WI38 (cell line): ENCODE data around the gene EFCAB6.

ENCODE experiments used
- H3K4me3 ChIP-seq: 2 replicates; pipeline ENCODE4 v1.5.1; 2011; ENCODE audit warnings: low read depth, mild to moderate bottlenecking, control low read depth, low read length
- CTCF ChIP-seq: IDR thresholded peaks from 2 replicates; pipeline ENCODE4 v1.5.1; 2012; ENCODE audit warnings: low read depth, mild to moderate bottlenecking, control low read depth, low read length

EFCAB6 gene

GRCh38 chr22:43825651-43826050, 13.5 kb upstream of the EFCAB6 start:
- H3K4me3 ChIP-seq: no peak overlapping the region
- TF ChIP-seq CTCF: no peak

- TF ChIP-seq CTCF: no peak
- H3K4me3 ChIP-seq: no peak overlapping the region
Measured at GRCh38 chr22:43824724-43825420, 12.8 kb upstream of the EFCAB6 start.

GRCh38 chr22:43823911-43824665, 12.0 kb upstream of the EFCAB6 start:
- TF ChIP-seq CTCF: no peak
- no peak overlapping the region for H3K4me3 ChIP-seq

DNA sequence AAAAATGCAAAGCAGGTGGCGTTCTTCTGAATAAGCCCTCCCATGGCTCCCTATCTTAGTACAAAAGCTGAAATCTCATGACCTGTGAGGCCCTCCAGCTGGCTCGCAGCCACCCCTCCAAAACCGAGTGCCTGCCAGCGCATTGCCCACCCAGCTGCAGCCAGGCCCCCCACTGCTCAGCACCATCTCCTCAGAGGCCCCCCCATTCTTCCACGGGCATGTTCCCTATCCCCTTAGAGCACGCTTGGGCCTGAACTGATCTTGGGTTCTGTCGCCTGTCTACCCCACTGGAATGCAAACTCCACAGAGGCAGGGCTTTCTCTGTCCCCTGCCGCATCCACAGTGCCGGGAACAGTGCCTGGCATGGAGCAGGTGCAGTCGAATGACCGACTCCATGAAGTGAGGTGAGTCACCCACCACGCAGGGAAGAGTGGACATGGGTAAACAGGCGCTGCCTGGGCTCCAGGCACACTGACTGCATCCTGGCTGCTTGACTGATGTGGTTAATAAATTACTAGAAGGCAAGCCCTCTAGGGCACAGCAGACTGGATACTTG, 11.3 kb upstream of the EFCAB6 start:
- no peak overlapping the region for H3K4me3 ChIP-seq
- TF ChIP-seq CTCF: no peak

DNA sequence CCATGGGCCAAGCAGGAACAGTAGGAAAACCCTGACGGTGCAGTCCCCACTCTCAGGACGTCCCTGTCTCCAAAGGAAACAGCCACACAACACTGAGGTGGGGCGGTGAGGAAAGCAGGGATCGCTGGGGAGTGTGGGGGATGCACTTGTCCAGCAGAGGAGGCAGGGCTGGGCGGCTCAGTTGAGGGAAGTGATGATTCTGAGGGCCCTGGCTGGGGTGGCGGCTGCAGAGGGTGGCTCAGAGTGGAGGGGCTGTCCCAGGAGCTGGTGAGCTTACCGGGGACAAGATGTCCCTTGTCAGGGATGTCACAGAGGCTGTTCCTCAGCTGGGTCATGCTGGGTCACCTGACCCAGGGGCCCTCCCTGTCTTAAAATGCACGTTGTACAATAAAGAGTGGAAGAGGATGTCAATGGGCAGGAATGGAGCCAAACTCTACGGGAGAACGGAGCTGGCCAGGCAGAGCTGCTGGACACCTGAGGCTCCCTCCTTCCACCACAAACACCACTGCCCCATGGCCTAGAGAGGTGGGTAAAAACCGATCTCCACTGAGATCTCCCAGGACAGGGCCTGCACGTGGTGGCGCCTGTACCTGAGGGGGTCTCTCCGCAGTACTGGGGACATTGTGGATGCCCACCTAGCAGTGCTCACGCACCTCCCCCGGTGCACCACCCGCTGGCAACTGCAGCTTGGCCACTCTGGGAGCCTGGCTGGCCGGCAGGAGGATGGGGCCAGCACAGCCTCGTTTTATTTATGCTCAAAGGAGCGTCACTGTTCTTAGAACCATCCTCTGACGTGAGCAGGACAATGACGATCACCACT, 9.7 kb upstream of the EFCAB6 start:
- H3K4me3 ChIP-seq: no peak overlapping the region
- TF ChIP-seq CTCF: no peak

GRCh38 chr22:43820651-43821305, 8.7 kb upstream of the EFCAB6 start:
- H3K4me3 ChIP-seq: no peak overlapping the region
- TF ChIP-seq CTCF: no peak
